GM19043 (cell line): ENCODE data around the gene CCSAP.
A peak's percentile ranks its signal among the peaks of the same experiment; 100 is the strongest.

Experiments used
- ATAC-seq: cut with Tn5 transposase; IDR thresholded peaks from one replicate; pipeline ENCODE4 v1.9.1; 2021; ENCODE audit warnings: low read depth; ENCODE audit not compliant: unreplicated experiment

Gene CCSAP

GRCh38 chr1:229365569-229365968 is 22.7 kb upstream of the CCSAP start:
- no peak for ATAC-seq

- no peak for ATAC-seq
These were observed 21.6 kb upstream of the CCSAP start for GRCh38 chr1:229364207-229365065.

GRCh38 chr1:229363723-229364122 is 20.9 kb upstream of the CCSAP start:
- ATAC-seq: no peak

GRCh38 chr1:229360420-229360819 is 17.6 kb upstream of the CCSAP start:
- no peak for ATAC-seq

GRCh38 chr1:229355661-229356060 is 12.8 kb upstream of the CCSAP start:
- no peak for ATAC-seq

GRCh38 chr1:229354226-229354625 is 11.4 kb upstream of the CCSAP start:
- no peak for ATAC-seq

GRCh38 chr1:229352975-229353374 is 10.1 kb upstream of the CCSAP start:
- no peak for ATAC-seq

GRCh38 chr1:229349463-229350385 is 6.9 kb upstream of the CCSAP start:
- ATAC-seq: no peak

GRCh38 chr1:229347528-229347927 is 4.7 kb upstream of the CCSAP start:
- no peak for ATAC-seq

GRCh38 chr1:229344937-229345684 is 2.3 kb upstream of the CCSAP start:
- ATAC-seq: no peak

GRCh38 chr1:229344139-229344538 is 1.3 kb upstream of the CCSAP start:
- no peak for ATAC-seq

GRCh38 chr1:229341774-229342655 is 832 bp downstream of the CCSAP start:
- ATAC-seq: peak; percentile 56

- no peak for ATAC-seq
These were observed 2.4 kb downstream of the CCSAP start for GRCh38 chr1:229340496-229340895.

GRCh38 chr1:229339520-229339919 is 3.3 kb downstream of the CCSAP start:
- ATAC-seq: no peak

- ATAC-seq: no peak
These were observed 3.8 kb downstream of the CCSAP start for GRCh38 chr1:229339086-229339485.

GRCh38 chr1:229336345-229336744 is 6.5 kb downstream of the CCSAP start:
- no peak for ATAC-seq

- no peak for ATAC-seq
These were observed 8.1 kb downstream of the CCSAP start for GRCh38 chr1:229334716-229335115.

GRCh38 chr1:229334269-229334668 is 8.6 kb downstream of the CCSAP start:
- ATAC-seq: no peak

GRCh38 chr1:229328598-229329362 is 14.1 kb downstream of the CCSAP start:
- no peak for ATAC-seq
